Heart left ventricle (tissue), 16 donors: ENCODE measurements around the gene CEP170B. TPM values are rescaled to one million over a fixed set of nuclear protein-coding genes. Genes with fewer than 3 reads are reported as not detected.
A peak's percentile ranks its signal among the peaks of the same experiment; 100 is the strongest.

Source experiments
- ATAC-seq, 4 donors: fragments of 200-7000 bp; cut with Tn5 transposase; one replicate each; pipeline ENCODE4 v1.9.1; 2020 to 2022; ENCODE audit warnings: moderate library complexity in 4 of 4, mild to moderate bottlenecking in 3 of 4, moderate number of reproducible peaks in 1 of 4
- DNase-seq, 5 donors: peaks; one replicate each; pipeline ENCODE4 v3.0.0-alpha.2; 2020
- H3K27ac ChIP-seq, 12 donors: fragments of 200-600 bp; sonication (generic) in 4 of 12; one replicate each; pipeline versions ENCODE4 v1.5.0 to v1.8.0; 2016 to 2022; ENCODE audit warnings: mild to moderate bottlenecking in 2 of 12
- H3K27me3 ChIP-seq, 9 donors: fragments of 200-600 bp; sonication (generic) in 2 of 9; one replicate each; pipeline versions ENCODE4 v1.5.1 to v1.8.0; 2016 to 2022; ENCODE audit warnings: mild to moderate bottlenecking in 3 of 9
- H3K36me3 ChIP-seq, 9 donors: fragments of 200-600 bp; sonication (generic) in 2 of 9; one replicate each; pipeline versions ENCODE4 v1.5.0 to v1.8.0; 2018 to 2022; ENCODE audit warnings: mild to moderate bottlenecking in 2 of 9
- H3K4me1 ChIP-seq, 12 donors: fragments of 200-600 bp; sonication (generic) in 4 of 12; one replicate each; pipeline versions ENCODE4 v1.5.0 to v1.8.0; 2016 to 2022; ENCODE audit warnings: mild to moderate bottlenecking in 3 of 12
- H3K4me3 ChIP-seq, 12 donors: fragments of 200-600 bp; sonication (generic) in 4 of 12; one replicate each; pipeline versions ENCODE4 v1.5.0 to v1.8.0; 2017 to 2022; ENCODE audit warnings: mild to moderate bottlenecking in 9 of 12, moderate library complexity in 4 of 12
- H3K9me3 ChIP-seq, 12 donors: fragments of 200-600 bp; sonication (generic) in 4 of 12; one replicate each; pipeline versions ENCODE4 v1.5.0 to v1.8.0; 2016 to 2022; ENCODE audit warnings: mild to moderate bottlenecking in 1 of 12
- CTCF ChIP-seq, 12 donors: fragments of 200-600 bp; sonication (generic) in 4 of 12; IDR thresholded peaks; one replicate each; pipeline versions ENCODE4 v1.5.0 to v1.8.0; 2018 to 2022; ENCODE audit warnings: antibody characterized with exemption in 12 of 12, mild to moderate bottlenecking in 5 of 12
- POLR2A ChIP-seq, 2 donors: fragments of 450-650 bp; IDR thresholded peaks; one replicate each; pipeline ENCODE4 v1.6.1; 2017; ENCODE audit warnings: antibody characterized with exemption in 2 of 2, mild to moderate bottlenecking in 2 of 2, moderate library complexity in 2 of 2
- WGBS, 4 donors: extraction: QIAGEN DNeasy Blood & Tissue Kit in 2 of 4; methylation state at CpG; one replicate each; pipeline versions ENCODE4 v1.1.5 to v1.1.7; 2013 to 2018; 5-methylcytosine and 5-hydroxymethylcytosine counted together
- intact Hi-C, 10 donors: fragments of 100-400 bp; cut with DNase I; formaldehyde crosslinking; loops; one replicate each; pipeline versions ENCODE4 v1.11.1 to v1.14.2; 2022
- polyA plus RNA-seq, 2 donors: library from polyadenylated mRNA; stranded (reverse); fragments of 200-250 nt; gene quantifications; one replicate each; pipeline ENCODE4 v1.2.3, GENCODE V29; 2013
- total RNA-seq, 9 donors: library from RNA; depleted of rRNA in 2 of 9; stranded (reverse); fragments of >200 nt in 2 of 9; fragmentation: NEBNext Ultra II Directional in 3 of 9; extraction: Animal tissue kit (Norgen Biotek cat#: 25700) in 3 of 9; gene quantifications; one replicate each; pipeline versions ENCODE4 v1.1.0 to v1.2.4, GENCODE V29; 2016 to 2023
- donor health status: ischemic (EF 13 %, LVEDD 7.1; RV severe dilation, severe dysfunction).
- donor health status: healthy with polysubstance abuse.
- donor health status: DM: no; HTN: yes; CAD: no.
- donor health status: DM: no; HTN: no; CAD: no.
- donor health status: ischemic (EF 25% LVEDD 6.9; RV normal size, moderate dysfunction).
- donor health status: ischemic (EF 25% LVEDD 5.7; RV mildly dilated, moderate dysfunction).
- donor health status: healthy.
- donor health status: DM: yes; HTN: yes; CAD: no.
- donor health status: ischemic (EF 35%, LVEDD 5.7; RV mildly dilated, moderate dysfunction).
- donor health status: nonischemic (EF 11% LVEDD 7.7; RV severe dilation, severe dysfunction).
- donor health status: DM: yes; HTN: yes; CAD: no.
- donor health status: PGD.
- donor health status: ischemic (EF 29% LVEDD 5.4; RV normal size, mild dysfunction).
- donor health status: nonischemic (EF 23%, LVEDD 6.1; RV moderate dilation, normal function).

Gene CEP170B
- total and polyA plus RNA-seq, 11 donors, result 7.5 to 21.9 (median 12.5) TPM

GRCh38 chr14:104818714-104819161 is 46.3 kb upstream of the CEP170B start:
- H3K27me3 ChIP-seq, result no peaks in the 10 kb centered on the region
- H3K4me3 ChIP-seq, result no peak overlapping the region
- no peak overlapping the region for H3K27ac ChIP-seq
- WGBS, 4 donors, result 87 to 96% (median 90%) methylated on average over 9 of the region's 9 CpGs
- ATAC-seq, result no peak
- intact Hi-C loops, result no loop called here
- TF ChIP-seq CTCF (IDR thresholded peaks at IDR 0.05), result no peak
- no peak for TF ChIP-seq POLR2A (IDR thresholded peaks at IDR 0.05)
- peaks cover 0 to 3% (median 0%) of the 10 kb centered on the region in 12 donors for H3K9me3 ChIP-seq
- peaks cover 0 to 40% (median 23%) of the 10 kb centered on the region in 12 donors for H3K4me1 ChIP-seq
- DNase-seq, result peak in 3 of 5 donors; percentile 3 to 22 (median 14)
- peaks cover 0 to 4% (median 0%) of the 10 kb centered on the region in 9 donors for H3K36me3 ChIP-seq

- peaks cover 0 to 3% (median 0%) of the 10 kb centered on the region in 12 donors for H3K9me3 ChIP-seq
- 91 to 94% (median 92%) methylated on average over 7 to 12 of the region's 12 CpGs for WGBS, 4 donors
- ATAC-seq (no peak), DNase-seq (peak in 2 of 5 donors; percentile 5 to 16)
- peaks cover 0 to 35% (median 20%) of the 10 kb centered on the region in 12 donors for H3K4me1 ChIP-seq
- H3K36me3 ChIP-seq, result peaks cover 0 to 4% (median 0%) of the 10 kb centered on the region in 9 donors
- H3K27ac ChIP-seq, result no peak overlapping the region
- TF ChIP-seq POLR2A (IDR thresholded peaks at IDR 0.05) (no peak), CTCF (IDR thresholded peaks at IDR 0.05) (no peak)
- H3K27me3 ChIP-seq, result no peaks in the 10 kb centered on the region
- no peak overlapping the region for H3K4me3 ChIP-seq
- intact Hi-C loops, result no loop called here
These were observed 45.7 kb upstream of the CEP170B start for GRCh38 chr14:104819361-104819781.

- H3K4me1 ChIP-seq, result peaks cover 0 to 27% (median 14%) of the 10 kb centered on the region in 12 donors
- TF ChIP-seq POLR2A (IDR thresholded peaks at IDR 0.05) (no peak), CTCF (IDR thresholded peaks at IDR 0.05) (peak; percentile 19 to 64 (median 44))
- intact Hi-C loops, result no loop called here
- no peak overlapping the region for H3K4me3 ChIP-seq
- peak in 4 of 5 donors; percentile 50 to 70 (median 62) for DNase-seq
- ATAC-seq, result peak; percentile 42 to 52 (median 48)
- peaks cover 0 to 3% (median 0%) of the 10 kb centered on the region in 12 donors for H3K9me3 ChIP-seq
- 20 to 25% (median 23%) methylated on average over 20 to 22 of the region's 22 CpGs for WGBS, 4 donors
- peaks cover 0 to 4% (median 0%) of the 10 kb centered on the region in 9 donors for H3K36me3 ChIP-seq
- H3K27me3 ChIP-seq, result peaks cover 0 to 10% (median 0%) of the 10 kb centered on the region in 9 donors
- H3K27ac ChIP-seq, result no peak overlapping the region
These were observed 44.3 kb upstream of the CEP170B start for GRCh38 chr14:104820669-104821228.

GRCh38 chr14:104821229-104821945 is 43.7 kb upstream of the CEP170B start:
- TF ChIP-seq POLR2A (IDR thresholded peaks at IDR 0.05), result no peak
- TF ChIP-seq CTCF (IDR thresholded peaks at IDR 0.05), result no peak
- WGBS, 4 donors, result 71 to 87% (median 86%) methylated on average over 17 to 23 of the region's 23 CpGs

More at GRCh38 chr14:104821229-104821945, 43.7 kb upstream of the CEP170B start:
- Histone ChIP-seq H3K4me3 (no peak overlapping the region), H3K27me3 (peaks cover 0 to 10% (median 0%) of the 10 kb centered on the region in 9 donors), H3K9me3 (peaks cover 0 to 3% (median 0%) of the 10 kb centered on the region in 12 donors), H3K27ac (no peak overlapping the region), H3K4me1 (peaks cover 0 to 29% (median 16%) of the 10 kb centered on the region in 12 donors), H3K36me3 (peaks cover 0 to 4% (median 0%) of the 10 kb centered on the region in 9 donors)
- ATAC-seq (no peak), DNase-seq (peak in 2 of 5 donors; percentile 7 to 11)
- intact Hi-C loops, result no loop called here
